Keratinocyte (primary cell): ENCODE data around the gene FDXACB1. TPM values are rescaled to one million over a fixed set of nuclear protein-coding genes. Genes with fewer than 3 reads are reported as not detected.

ENCODE experiments used
- DNase-seq: peaks from one replicate; pipeline ENCODE4 v3.0.0-alpha.2; 2011; ENCODE audit warnings: low read depth, missing footprints, low spot score
- FAIRE-seq: peaks from 2 replicates; lab custom pipeline; 2011; peaks lifted over from hg19 to GRCh38; lab: Jason Lieb, UNC
- H2AFZ ChIP-seq: 2 replicates; pipeline ENCODE4 v1.6.0; 2012; ENCODE audit warnings: low read length, control low read depth, inconsistent platforms; ENCODE audit not compliant: control insufficient read depth
- H3K27ac ChIP-seq: 2 replicates; pipeline ENCODE4 v1.5.1; 2011; ENCODE audit warnings: low read length; ENCODE audit not compliant: control insufficient read depth, insufficient read depth
- H3K27me3 ChIP-seq: 3 replicates; pipeline ENCODE4 v1.6.0; 2011; ENCODE audit warnings: low read length; ENCODE audit not compliant: control insufficient read depth, insufficient read depth; ENCODE audit errors: extremely low read depth
- H3K36me3 ChIP-seq, 2 experiments: 2 replicates in 1 of 2; 3 replicates in 1 of 2; pipeline ENCODE4 v1.5.1; 2011; ENCODE audit warnings: low read length in 2 of 2, mild to moderate bottlenecking in 1 of 2; ENCODE audit not compliant: control insufficient read depth in 2 of 2, insufficient read depth in 2 of 2; ENCODE audit errors: extremely low read depth in 1 of 2
- H3K4me1 ChIP-seq: 3 replicates; pipeline ENCODE4 v1.5.1; 2011; ENCODE audit warnings: low read length; ENCODE audit not compliant: control insufficient read depth, insufficient read depth; ENCODE audit errors: extremely low read depth
- H3K4me2 ChIP-seq: 3 replicates; pipeline ENCODE4 v1.6.0; 2011; ENCODE audit warnings: low read depth, low read length; ENCODE audit not compliant: control insufficient read depth, insufficient read depth; ENCODE audit errors: extremely low read depth
- H3K4me3 ChIP-seq, 3 experiments: fragments of 200-600 bp in 1 of 3; sonication (generic) in 1 of 3; 2 replicates in 2 of 3; 3 replicates in 1 of 3; pipeline ENCODE4 v1.5.1; 2011 to 2016; ENCODE audit warnings: low read length in 3 of 3, mild to moderate bottlenecking in 3 of 3, control low read depth in 2 of 3, inconsistent platforms in 1 of 3, low read depth in 1 of 3, mixed read lengths in 1 of 3, mixed run types in 1 of 3, moderate library complexity in 1 of 3; ENCODE audit not compliant: control insufficient read depth in 2 of 3, insufficient read depth in 2 of 3; ENCODE audit errors: extremely low read depth in 1 of 3
- H3K79me2 ChIP-seq: 2 replicates; pipeline ENCODE4 v1.6.0; 2012; ENCODE audit warnings: low read length; ENCODE audit not compliant: control insufficient read depth, insufficient read depth
- H3K9ac ChIP-seq: 3 replicates; pipeline ENCODE4 v1.6.0; 2011; ENCODE audit warnings: low read length; ENCODE audit not compliant: control insufficient read depth, insufficient read depth; ENCODE audit errors: extremely low read depth
- H3K9me1 ChIP-seq: 3 replicates; pipeline ENCODE4 v1.6.0; 2011; ENCODE audit warnings: low read length; ENCODE audit not compliant: control insufficient read depth, insufficient read depth; ENCODE audit errors: extremely low read depth
- H3K9me3 ChIP-seq: 2 replicates; pipeline ENCODE4 v1.5.1; 2012; ENCODE audit warnings: low read depth, low read length; ENCODE audit not compliant: control insufficient read depth
- H4K20me1 ChIP-seq: 3 replicates; pipeline ENCODE4 v1.6.0; 2011; ENCODE audit warnings: low read length; ENCODE audit not compliant: control insufficient read depth, insufficient read depth; ENCODE audit errors: extremely low read depth
- EZH2 ChIP-seq: IDR thresholded peaks from one replicate; pipeline ENCODE4 v1.6.1; 2012; ENCODE audit warnings: inconsistent platforms, mild to moderate bottlenecking, low read length, moderate library complexity
- dilution Hi-C: fragments of 300-500 bp; cut with MboI; formaldehyde crosslinking; loops from one replicate; pipeline ENCODE4 v1.7.0; 2020; ENCODE audit warnings: low sequenced_read_pairs; ENCODE audit not compliant: extremely low pct_ligation_motif_present
- polyA plus RNA-seq, 5 experiments: library from polyadenylated mRNA; depleted of rRNA in 3 of 5; stranded (reverse) in 3 of 5; stranded (forward) in 1 of 5; unstranded in 1 of 5; fragments of >200 nt; gene quantifications; 1 replicate in 1 of 5; 2 replicates in 3 of 5; 3 replicates in 1 of 5; pipeline versions ENCODE4 v1.2.1 to v1.2.3, GENCODE V29; 2011 to 2012; ENCODE audit warnings: missing spikeins in 2 of 5, low read depth in 1 of 5, low replicate concordance in 1 of 5
- TF ChIP-seq, protein P1 (sequence below), 3 experiments: IDR thresholded peaks in 1 of 3; conservative IDR thresholded peaks in 1 of 3; optimal IDR thresholded peaks in 1 of 3; 2 replicates in 2 of 3; 3 replicates in 1 of 3; pipeline versions ENCODE3 to v1.5.1; 2011; ENCODE audit warnings: low read length in 3 of 3, mild to moderate bottlenecking in 3 of 3, moderate library complexity in 2 of 3, control low read depth in 1 of 3, inconsistent platforms in 1 of 3; ENCODE audit not compliant: insufficient read depth in 2 of 3; ENCODE audit errors: extremely low read depth in 1 of 3

FDXACB1 gene
- polyA plus RNA-seq, 1 donor (not counting 4 experiments of a cell fraction or from before 2014, with no cell fraction given): 2.9 TPM

- no peak for TF ChIP-seq EZH2
- no peaks in the 10 kb centered on the region for H3K79me2 ChIP-seq
- H3K4me3 ChIP-seq: no peak overlapping the region
- dilution Hi-C loops: no loop called here
- FAIRE-seq (no peak), DNase-seq (no peak)
- H3K27me3 ChIP-seq: no peaks in the 10 kb centered on the region
- no peak overlapping the region for H2AFZ ChIP-seq
- H4K20me1 ChIP-seq: no peaks in the 10 kb centered on the region
- H3K9ac ChIP-seq: no peak overlapping the region
- no peak overlapping the region for H3K4me2 ChIP-seq
- H3K4me1 ChIP-seq: no peaks in the 10 kb centered on the region
- no peaks in the 10 kb centered on the region for H3K9me3 ChIP-seq
- H3K9me1 ChIP-seq: no peaks in the 10 kb centered on the region
- H3K36me3 ChIP-seq: peaks cover 0 to 5% of the 10 kb centered on the region in 2 experiments
- no peak overlapping the region for H3K27ac ChIP-seq
Observed at GRCh38 chr11:111849631-111850030, 29.3 kb downstream of the FDXACB1 start.

GRCh38 chr11:111846636-111847035 lies 32.3 kb downstream of the FDXACB1 start:
- no peaks in the 10 kb centered on the region for H3K4me1 ChIP-seq
- H3K36me3 ChIP-seq: peaks cover 0 to 7% of the 10 kb centered on the region in 2 experiments
- dilution Hi-C loops: no loop called here
- no peaks in the 10 kb centered on the region for H3K9me3 ChIP-seq
- DNase-seq (no peak), FAIRE-seq (no peak)
- H3K27ac ChIP-seq: no peak overlapping the region
- H3K4me3 ChIP-seq: no peak overlapping the region
- no peaks in the 10 kb centered on the region for H3K79me2 ChIP-seq
- H3K27me3 ChIP-seq: no peaks in the 10 kb centered on the region
- TF ChIP-seq, protein P1, sequence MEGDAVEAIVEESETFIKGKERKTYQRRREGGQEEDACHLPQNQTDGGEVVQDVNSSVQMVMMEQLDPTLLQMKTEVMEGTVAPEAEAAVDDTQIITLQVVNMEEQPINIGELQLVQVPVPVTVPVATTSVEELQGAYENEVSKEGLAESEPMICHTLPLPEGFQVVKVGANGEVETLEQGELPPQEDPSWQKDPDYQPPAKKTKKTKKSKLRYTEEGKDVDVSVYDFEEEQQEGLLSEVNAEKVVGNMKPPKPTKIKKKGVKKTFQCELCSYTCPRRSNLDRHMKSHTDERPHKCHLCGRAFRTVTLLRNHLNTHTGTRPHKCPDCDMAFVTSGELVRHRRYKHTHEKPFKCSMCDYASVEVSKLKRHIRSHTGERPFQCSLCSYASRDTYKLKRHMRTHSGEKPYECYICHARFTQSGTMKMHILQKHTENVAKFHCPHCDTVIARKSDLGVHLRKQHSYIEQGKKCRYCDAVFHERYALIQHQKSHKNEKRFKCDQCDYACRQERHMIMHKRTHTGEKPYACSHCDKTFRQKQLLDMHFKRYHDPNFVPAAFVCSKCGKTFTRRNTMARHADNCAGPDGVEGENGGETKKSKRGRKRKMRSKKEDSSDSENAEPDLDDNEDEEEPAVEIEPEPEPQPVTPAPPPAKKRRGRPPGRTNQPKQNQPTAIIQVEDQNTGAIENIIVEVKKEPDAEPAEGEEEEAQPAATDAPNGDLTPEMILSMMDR (optimal IDR thresholded peaks at IDR 0.05 in 1 of 3, IDR thresholded peaks at IDR 0.05 in 1 of 3, conservative IDR thresholded peaks at IDR 0.05 in 1 of 3; ENCODE audit: extremely low read depth in 1 of 3, insufficient read depth in 2 of 3, low read length in 3 of 3): no peak
- no peak for TF ChIP-seq EZH2
- no peaks in the 10 kb centered on the region for H4K20me1 ChIP-seq
- no peaks in the 10 kb centered on the region for H3K9me1 ChIP-seq
- no peak overlapping the region for H3K9ac ChIP-seq
- no peak overlapping the region for H2AFZ ChIP-seq
- H3K4me2 ChIP-seq: no peak overlapping the region

DNA sequence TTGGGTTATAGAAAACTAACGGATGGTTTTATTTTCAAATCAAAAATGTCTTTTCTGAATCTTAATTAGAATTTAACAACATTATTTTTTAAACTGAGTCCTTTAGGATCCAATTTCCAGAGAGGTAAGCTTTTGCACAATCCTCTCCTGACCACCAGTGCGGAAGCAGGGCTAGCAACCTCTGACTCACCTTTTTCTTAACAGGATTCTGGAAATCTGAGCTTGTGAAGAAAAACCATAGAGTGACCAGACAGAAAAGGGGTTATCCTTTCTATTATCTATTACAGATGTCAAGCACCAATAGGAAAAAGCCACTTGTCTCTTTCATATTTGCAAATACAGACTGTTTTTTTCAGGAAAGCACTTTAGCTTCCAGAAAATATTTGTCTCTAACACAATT lies 32.9 kb downstream of the FDXACB1 start:
- peaks cover 0 to 7% of the 10 kb centered on the region in 2 experiments for H3K36me3 ChIP-seq
- H3K4me3 ChIP-seq: no peak overlapping the region
- H3K27ac ChIP-seq: no peak overlapping the region
- no peaks in the 10 kb centered on the region for H3K9me1 ChIP-seq
- no peaks in the 10 kb centered on the region for H3K27me3 ChIP-seq
- FAIRE-seq (no peak), DNase-seq (no peak)
- dilution Hi-C loops: no loop called here
- H3K9me3 ChIP-seq: no peaks in the 10 kb centered on the region
- H3K4me2 ChIP-seq: no peak overlapping the region
- H3K4me1 ChIP-seq: no peaks in the 10 kb centered on the region
- TF ChIP-seq EZH2: no peak
- TF ChIP-seq, protein P1 (optimal IDR thresholded peaks at IDR 0.05 in 1 of 3, IDR thresholded peaks at IDR 0.05 in 1 of 3, conservative IDR thresholded peaks at IDR 0.05 in 1 of 3; ENCODE audit: extremely low read depth in 1 of 3, insufficient read depth in 2 of 3, low read length in 3 of 3): no peak
- H4K20me1 ChIP-seq: no peaks in the 10 kb centered on the region
- H3K79me2 ChIP-seq: no peaks in the 10 kb centered on the region
- no peak overlapping the region for H2AFZ ChIP-seq
- no peak overlapping the region for H3K9ac ChIP-seq
